ENCODE results near the gene USP9X. TPM values are rescaled to one million over a fixed set of nuclear protein-coding genes. Genes with fewer than 3 reads are reported as not detected.

The USP9X gene
- total and polyA plus RNA-seq, 2 donors (not counting 1 experiment from before 2014, with no cell fraction given): 54.0 to 161 TPM

GRCh38 chrX:41245641-41246040 is 160.4 kb downstream of the USP9X start:
- Histone ChIP-seq H2AFZ (ENCODE audit: low read length) (no peak overlapping the region), H3K9me3 (ENCODE audit: control insufficient read depth, insufficient read depth, low read depth, low read length) (no peaks in the 10 kb centered on the region), H3K27ac (ENCODE audit: insufficient read depth, low read length) (no peak overlapping the region), H3K36me3 (ENCODE audit: control insufficient read depth, insufficient read depth, low read length) (no peaks in the 10 kb centered on the region), H3K79me2 (ENCODE audit: control insufficient read depth, insufficient read depth, low read length) (no peaks in the 10 kb centered on the region), H3K9ac (ENCODE audit: insufficient read depth, low read length) (no peak overlapping the region), H3K27me3 (ENCODE audit: control insufficient read depth, insufficient read depth, low read length) (no peaks in the 10 kb centered on the region), H4K20me1 (ENCODE audit: control insufficient read depth, extremely low read depth, insufficient read depth, low read length) (no peaks in the 10 kb centered on the region), H3K4me2 (ENCODE audit: extremely low read depth, insufficient read depth, low read length) (no peak overlapping the region), H3K4me3 (replicated peaks in 1 of 4; ENCODE audit: control extremely low read depth in 1 of 4, insufficient read depth in 1 of 4, low read depth in 3 of 4, low read length in 4 of 4) (no peak overlapping the region), H3K4me1 (ENCODE audit: control insufficient read depth, extremely low read depth, insufficient read depth, low read length) (no peaks in the 10 kb centered on the region)
- no peak for TF ChIP-seq CTCF (conservative IDR thresholded peaks at IDR 0.05 in 1 of 2, IDR thresholded peaks at IDR 0.05 in 1 of 2; ENCODE audit: low read depth in 1 of 2, low read length in 2 of 2)
- TF ChIP-seq EZH2 (IDR thresholded peaks at IDR 0.05; ENCODE audit: low read length, missing control alignments): no peak
- no peak for DNase-seq (ENCODE audit: low read depth in 2 of 2)

GRCh38 chrX:41250867-41251266 is 165.6 kb downstream of the USP9X start:
- DNase-seq (ENCODE audit: low read depth in 2 of 2): no peak
- Histone ChIP-seq H3K9ac (ENCODE audit: insufficient read depth, low read length) (no peak overlapping the region), H3K4me2 (ENCODE audit: extremely low read depth, insufficient read depth, low read length) (no peak overlapping the region), H3K36me3 (ENCODE audit: control insufficient read depth, insufficient read depth, low read length) (no peaks in the 10 kb centered on the region), H2AFZ (ENCODE audit: low read length) (no peak overlapping the region), H4K20me1 (ENCODE audit: control insufficient read depth, extremely low read depth, insufficient read depth, low read length) (no peaks in the 10 kb centered on the region), H3K9me3 (ENCODE audit: control insufficient read depth, insufficient read depth, low read depth, low read length) (no peaks in the 10 kb centered on the region), H3K4me3 (replicated peaks in 1 of 4; ENCODE audit: control extremely low read depth in 1 of 4, insufficient read depth in 1 of 4, low read depth in 3 of 4, low read length in 4 of 4) (no peak overlapping the region), H3K79me2 (ENCODE audit: control insufficient read depth, insufficient read depth, low read length) (no peaks in the 10 kb centered on the region), H3K27ac (ENCODE audit: insufficient read depth, low read length) (no peak overlapping the region), H3K4me1 (ENCODE audit: control insufficient read depth, extremely low read depth, insufficient read depth, low read length) (no peaks in the 10 kb centered on the region), H3K27me3 (ENCODE audit: control insufficient read depth, insufficient read depth, low read length) (no peaks in the 10 kb centered on the region)
- no peak for TF ChIP-seq CTCF (conservative IDR thresholded peaks at IDR 0.05 in 1 of 2, IDR thresholded peaks at IDR 0.05 in 1 of 2; ENCODE audit: low read depth in 1 of 2, low read length in 2 of 2)
- no peak for TF ChIP-seq EZH2 (IDR thresholded peaks at IDR 0.05; ENCODE audit: low read length, missing control alignments)

- no peak overlapping the region for H3K4me3 ChIP-seq (replicated peaks in 1 of 4; ENCODE audit: control extremely low read depth in 1 of 4, insufficient read depth in 1 of 4, low read depth in 3 of 4, low read length in 4 of 4)
- no peak for TF ChIP-seq EZH2 (IDR thresholded peaks at IDR 0.05; ENCODE audit: low read length, missing control alignments)
- no peak for TF ChIP-seq CTCF (conservative IDR thresholded peaks at IDR 0.05 in 1 of 2, IDR thresholded peaks at IDR 0.05 in 1 of 2; ENCODE audit: low read depth in 1 of 2, low read length in 2 of 2)
- no peaks in the 10 kb centered on the region for H3K36me3 ChIP-seq (ENCODE audit: control insufficient read depth, insufficient read depth, low read length)
These were observed 172.6 kb downstream of the USP9X start for GRCh38 chrX:41257801-41258200.

More at GRCh38 chrX:41257801-41258200, 172.6 kb downstream of the USP9X start:
- no peak overlapping the region for H3K9ac ChIP-seq (ENCODE audit: insufficient read depth, low read length)
- H3K79me2 ChIP-seq (ENCODE audit: control insufficient read depth, insufficient read depth, low read length): no peaks in the 10 kb centered on the region
- no peak overlapping the region for H3K27ac ChIP-seq (ENCODE audit: insufficient read depth, low read length)
- H3K4me2 ChIP-seq (ENCODE audit: extremely low read depth, insufficient read depth, low read length): no peak overlapping the region
- H4K20me1 ChIP-seq (ENCODE audit: control insufficient read depth, extremely low read depth, insufficient read depth, low read length): no peaks in the 10 kb centered on the region
- no peaks in the 10 kb centered on the region for H3K27me3 ChIP-seq (ENCODE audit: control insufficient read depth, insufficient read depth, low read length)
- no peak for DNase-seq (ENCODE audit: low read depth in 2 of 2)
- H2AFZ ChIP-seq (ENCODE audit: low read length): no peak overlapping the region
- no peaks in the 10 kb centered on the region for H3K4me1 ChIP-seq (ENCODE audit: control insufficient read depth, extremely low read depth, insufficient read depth, low read length)
- no peaks in the 10 kb centered on the region for H3K9me3 ChIP-seq (ENCODE audit: control insufficient read depth, insufficient read depth, low read depth, low read length)

All from fibroblast of lung (primary cell).